Measurements from ENCODE around the gene ARHGAP22. TPM values are rescaled to one million over a fixed set of nuclear protein-coding genes. Genes with fewer than 3 reads are reported as not detected.
"Not testable (repeated sequence)": the region's sequence is repeated elsewhere in the genome, so short reads cannot be mapped to it uniquely, and the experiment has no call there.

The ARHGAP22 gene
- total RNA-seq, 1 donor from 2014 or later, result not detected

- intact Hi-C loops (cut with micrococcal nuclease), result no loop called here
Observed at GRCh38 chr10:48439031-48439430, 165.8 kb downstream of the ARHGAP22 start.

GRCh38 chr10:48437546-48437945, 167.3 kb downstream of the ARHGAP22 start:
- intact Hi-C loops (cut with micrococcal nuclease), result no loop called here

DNA sequence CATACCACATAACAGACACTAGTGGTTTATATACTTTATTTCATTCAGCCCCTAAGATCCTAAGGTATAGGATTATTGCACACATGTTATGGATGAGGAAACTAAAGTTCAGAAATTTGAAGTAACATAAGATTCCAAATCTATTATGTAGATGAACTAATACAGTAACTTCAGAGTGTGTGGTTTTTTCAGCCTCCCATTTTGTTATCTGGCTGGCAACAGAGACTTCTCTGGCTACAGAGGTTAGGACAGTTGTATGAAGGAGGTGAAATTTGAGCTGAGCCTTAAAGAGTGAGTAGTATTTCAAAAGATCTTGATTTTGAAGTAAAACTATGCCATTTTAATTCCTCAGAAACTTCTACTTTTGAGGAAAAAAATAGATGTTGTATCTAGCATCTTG, 173.0 kb downstream of the ARHGAP22 start:
- intact Hi-C loops (cut with micrococcal nuclease), result no loop called here

DNA sequence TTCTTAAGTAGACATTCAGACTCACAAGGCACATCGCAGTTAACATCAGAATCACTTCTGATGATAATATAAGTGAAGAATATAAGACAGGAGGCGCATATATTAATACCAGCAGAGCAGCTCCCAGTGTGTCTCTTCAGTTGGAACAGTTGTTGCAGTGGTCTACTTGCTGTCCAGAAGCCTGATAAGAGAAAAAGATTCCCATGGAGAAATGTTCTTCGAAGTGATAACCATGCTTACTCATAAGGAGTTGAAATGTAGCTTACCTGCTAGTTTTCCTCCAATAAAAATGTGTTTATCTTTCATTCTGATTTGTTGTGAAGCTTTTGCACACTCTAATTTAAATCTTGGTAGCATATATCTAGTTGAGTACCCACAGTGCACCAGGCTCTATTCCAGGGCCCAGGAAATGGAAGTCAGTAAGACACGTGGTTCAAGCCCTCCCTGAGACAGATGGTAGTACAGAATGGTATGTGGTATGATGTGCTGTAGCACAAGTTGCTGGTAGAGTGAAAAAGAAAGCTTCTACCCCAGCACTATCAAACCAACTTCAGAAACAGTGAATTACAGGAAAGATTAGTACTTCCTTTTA, 174.4 kb downstream of the ARHGAP22 start:
- intact Hi-C loops (cut with micrococcal nuclease), result no loop called here

DNA sequence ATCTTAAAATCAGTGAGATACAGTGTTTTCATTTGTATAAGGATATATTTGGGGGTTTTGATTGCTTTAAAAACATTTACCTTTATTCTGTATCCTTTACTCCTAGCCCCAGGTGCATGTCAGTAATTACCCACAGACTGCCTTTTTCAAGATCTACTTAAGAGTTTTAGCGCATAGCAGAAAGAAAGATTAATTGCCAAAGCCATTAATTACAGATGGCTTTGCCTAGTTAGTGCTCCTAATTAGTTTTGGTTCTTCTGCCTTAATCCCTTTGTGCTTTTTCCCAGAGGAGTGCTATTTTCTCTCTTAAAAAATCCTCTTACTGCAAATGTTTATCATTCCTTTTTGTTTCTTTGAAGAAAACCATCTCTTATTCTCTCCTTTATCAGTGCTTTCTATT, 175.6 kb downstream of the ARHGAP22 start:
- intact Hi-C loops (cut with micrococcal nuclease), result no loop called here

- intact Hi-C loops (cut with micrococcal nuclease), result no loop called here
Observed at GRCh38 chr10:48428896-48429295, 176.0 kb downstream of the ARHGAP22 start.

DNA sequence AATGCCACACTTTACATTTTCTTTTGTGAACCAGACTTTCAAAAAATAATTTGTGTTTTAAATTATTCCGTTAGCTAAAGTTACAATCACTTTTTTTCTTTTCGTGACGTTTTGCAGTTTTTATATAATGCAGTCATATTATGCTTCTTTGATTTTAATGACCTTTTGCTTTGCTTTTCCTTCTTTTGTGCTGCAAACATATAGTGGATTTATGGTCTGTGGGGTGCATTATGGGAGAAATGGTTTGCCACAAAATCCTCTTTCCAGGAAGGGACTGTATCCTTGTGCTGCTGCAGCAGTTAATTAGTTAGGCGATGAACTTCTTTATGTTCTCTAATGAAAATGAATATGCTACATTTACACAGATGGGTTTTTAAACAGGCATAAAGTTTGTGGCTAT, 181.0 kb downstream of the ARHGAP22 start:
- intact Hi-C loops (cut with micrococcal nuclease), result no loop called here

GRCh38 chr10:48421862-48422261, 183.0 kb downstream of the ARHGAP22 start:
- intact Hi-C loops (cut with micrococcal nuclease), result not testable (repeated sequence)

DNA sequence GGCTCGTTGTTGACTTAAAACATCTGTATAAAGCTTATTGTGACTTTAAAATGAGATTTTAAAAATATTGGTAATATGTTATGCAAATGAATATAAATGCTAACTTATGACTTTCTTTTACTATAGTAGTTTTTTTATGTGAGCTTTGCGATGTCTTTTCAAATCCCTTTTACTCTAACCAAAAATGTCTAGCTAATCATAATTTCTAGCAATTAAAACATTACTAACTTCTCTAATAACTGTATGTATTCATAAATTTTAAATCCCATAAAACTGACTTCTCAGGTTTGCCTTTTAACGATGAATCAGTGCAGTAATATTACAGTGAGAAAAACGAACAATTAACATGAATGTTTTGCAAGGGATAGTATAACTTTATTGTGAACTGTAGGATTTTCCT, 185.2 kb downstream of the ARHGAP22 start:
- intact Hi-C loops (cut with micrococcal nuclease), result no loop called here

DNA sequence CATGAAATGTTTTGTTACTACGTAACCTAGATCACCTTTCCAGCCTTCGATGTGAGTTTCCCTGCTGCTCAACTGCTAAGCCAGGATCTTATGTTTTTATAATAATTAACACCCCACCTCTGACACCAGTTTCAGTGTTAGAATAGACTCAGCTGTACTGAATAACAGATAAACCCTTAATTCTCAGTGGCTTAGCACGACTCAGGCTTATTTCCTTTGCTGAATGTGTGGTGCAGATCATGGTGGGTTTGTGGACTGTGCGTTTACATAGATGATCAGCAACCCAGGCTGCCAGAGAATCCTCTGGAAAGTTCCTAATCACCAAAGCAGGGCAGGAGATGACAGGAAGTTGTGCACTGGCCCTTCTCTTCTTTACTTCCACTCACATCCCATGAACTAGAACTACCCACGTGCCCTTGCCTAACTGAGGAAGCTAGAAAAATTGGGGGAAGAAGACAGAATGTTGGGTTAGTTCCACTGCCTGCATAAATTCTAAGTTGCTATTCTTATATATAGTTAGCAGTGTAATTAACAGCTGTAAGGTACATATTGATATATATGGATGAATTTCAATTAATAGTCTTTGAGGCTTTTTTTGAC, 186.6 kb downstream of the ARHGAP22 start:
- intact Hi-C loops (cut with micrococcal nuclease), result no loop called here

GRCh38 chr10:48417374-48417773, 187.5 kb downstream of the ARHGAP22 start:
- intact Hi-C loops (cut with micrococcal nuclease), result no loop called here

DNA sequence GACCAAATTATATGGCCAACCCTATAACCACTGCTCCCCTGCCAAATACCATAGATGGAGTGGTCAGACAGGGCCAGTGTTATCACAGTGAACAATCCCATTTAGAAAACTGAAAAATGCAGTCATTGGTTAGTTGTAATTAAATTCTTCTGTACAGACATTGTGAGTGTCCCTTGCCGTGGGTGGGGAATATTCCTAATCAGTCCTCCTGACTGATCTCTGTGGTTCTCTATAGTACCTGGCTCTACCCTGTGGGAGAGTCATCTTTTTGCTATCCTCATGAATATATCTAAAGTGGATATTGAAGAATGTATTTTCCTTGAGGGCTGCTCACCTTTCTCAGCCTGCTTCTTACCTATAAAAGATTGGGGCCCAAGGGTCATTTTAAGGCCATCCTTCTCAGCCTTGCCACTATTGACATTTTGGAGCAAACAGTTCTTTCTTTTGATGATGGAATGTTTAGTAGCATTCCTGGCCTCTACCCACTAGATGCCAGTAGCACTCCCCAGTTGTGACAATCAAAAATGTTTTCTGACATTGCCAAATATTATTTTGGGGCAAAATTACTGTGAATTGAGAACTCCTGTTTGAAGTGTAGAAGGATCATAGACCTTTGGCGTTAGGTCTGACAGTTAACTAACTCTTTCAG, 188.2 kb downstream of the ARHGAP22 start:
- intact Hi-C loops (cut with micrococcal nuclease), result no loop called here

DNA sequence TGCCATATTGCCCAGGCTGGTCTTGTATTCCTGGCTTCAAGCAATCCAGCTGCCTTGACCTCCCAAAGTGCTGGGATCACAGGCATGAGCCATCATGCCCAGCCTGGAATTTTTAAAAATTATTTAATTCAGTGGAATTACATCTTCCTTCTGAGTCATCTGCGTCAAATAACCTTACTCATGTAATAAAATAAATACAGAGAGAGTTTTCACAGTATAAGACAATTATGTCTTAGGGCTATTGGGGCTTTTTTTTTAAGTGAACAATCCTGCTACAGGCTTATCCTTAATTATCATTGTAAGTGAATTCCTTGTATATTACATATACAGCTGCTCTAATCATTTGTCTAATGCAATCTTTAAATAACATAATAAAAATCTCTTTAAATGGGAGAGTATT, 190.1 kb downstream of the ARHGAP22 start:
- intact Hi-C loops (cut with micrococcal nuclease), result no loop called here

GRCh38 chr10:48414160-48414559, 190.7 kb downstream of the ARHGAP22 start:
- intact Hi-C loops (cut with micrococcal nuclease), result no loop called here

- intact Hi-C loops (cut with micrococcal nuclease), result no loop called here
Observed at GRCh38 chr10:48412933-48413332, 191.9 kb downstream of the ARHGAP22 start.

DNA sequence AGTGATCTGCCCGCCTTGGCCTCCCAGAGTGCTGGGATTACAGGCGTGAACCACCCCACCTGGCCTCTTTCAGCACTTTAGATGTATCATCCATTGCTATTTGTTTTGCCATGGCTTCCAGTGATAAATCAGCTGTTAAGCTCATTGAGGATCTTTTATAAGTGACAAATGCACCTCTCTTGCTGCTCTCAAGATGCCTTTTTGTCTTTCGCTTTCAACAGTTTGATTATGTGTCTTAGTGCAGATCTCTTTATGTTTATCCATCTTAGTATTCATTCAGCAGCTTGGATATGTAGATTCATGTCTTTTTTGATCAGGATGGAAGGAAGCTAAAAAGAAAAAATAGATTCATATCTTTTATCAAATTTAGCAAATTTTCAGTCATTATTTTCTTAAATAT, 192.8 kb downstream of the ARHGAP22 start:
- intact Hi-C loops (cut with micrococcal nuclease), result no loop called here

- intact Hi-C loops (cut with micrococcal nuclease), result no loop called here
Observed at GRCh38 chr10:48411510-48411909, 193.4 kb downstream of the ARHGAP22 start.

- intact Hi-C loops (cut with micrococcal nuclease), result no loop called here
Observed at GRCh38 chr10:48410503-48410902, 194.4 kb downstream of the ARHGAP22 start.

- intact Hi-C loops (cut with micrococcal nuclease), result no loop called here
Observed at GRCh38 chr10:48406658-48407057, 198.2 kb downstream of the ARHGAP22 start.

DNA sequence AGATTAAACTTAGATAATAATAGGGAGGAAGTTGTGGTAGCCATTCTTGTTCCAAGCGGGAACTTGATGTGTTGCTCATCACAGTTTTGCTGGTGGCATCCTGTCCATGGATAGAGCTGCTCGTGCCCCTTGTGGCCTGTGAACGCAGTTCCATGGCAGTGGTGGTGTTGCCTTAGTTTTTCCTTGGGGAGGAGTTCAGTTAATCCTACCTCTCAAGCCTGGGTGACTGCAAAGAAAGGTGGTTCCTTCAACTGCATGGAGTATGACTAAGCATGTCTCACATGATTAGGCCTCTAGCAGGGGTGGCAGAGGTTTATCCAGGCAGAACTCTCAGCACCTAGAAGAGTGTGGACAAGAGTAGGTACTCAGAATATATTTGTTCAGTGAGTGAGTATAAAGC, 198.7 kb downstream of the ARHGAP22 start:
- intact Hi-C loops (cut with micrococcal nuclease), result no loop called here

- intact Hi-C loops (cut with micrococcal nuclease), result no loop called here
Observed at GRCh38 chr10:48404646-48405045, 200.2 kb downstream of the ARHGAP22 start.

GRCh38 chr10:48400850-48401220, 204.0 kb downstream of the ARHGAP22 start:
- intact Hi-C loops (cut with micrococcal nuclease), result no loop called here
